Activated CD4-positive, alpha-beta T cell treated with anti-CD3 and anti-CD28 coated beads, Interleukin-2, amount 50 U/mL, for 4 hours (primary cell): Measurements from ENCODE around the gene UBR3.
"Not testable (repeated sequence)": the region's sequence is repeated elsewhere in the genome, so short reads cannot be mapped to it uniquely, and the experiment has no call there.

Experiments
- DNase-seq, 2 experiments: peaks; one replicate each; pipeline ENCODE4 v3.0.0-alpha.2; 2020

The UBR3 gene

DNA sequence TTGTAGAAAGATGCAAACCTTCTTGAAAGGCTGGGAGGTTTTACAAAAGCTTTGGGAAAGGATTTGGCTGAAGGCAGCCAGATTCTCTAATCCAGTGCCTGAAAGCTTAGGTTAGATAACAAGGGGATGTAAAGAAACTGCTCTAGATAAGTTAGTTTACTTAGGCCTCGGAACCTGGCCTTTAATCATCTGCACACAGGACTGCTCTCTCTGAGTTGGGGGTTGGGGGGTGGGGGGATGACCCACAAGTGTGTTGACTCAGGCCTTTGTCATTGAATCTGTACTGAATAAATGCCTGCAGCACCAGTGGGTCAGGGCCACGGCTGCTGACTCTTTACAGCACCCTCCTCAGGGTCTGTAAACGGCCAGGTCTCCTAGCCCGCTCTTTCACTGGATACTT is 292.1 kb downstream of the UBR3 start:
- DNase-seq = not testable (repeated sequence)

DNA sequence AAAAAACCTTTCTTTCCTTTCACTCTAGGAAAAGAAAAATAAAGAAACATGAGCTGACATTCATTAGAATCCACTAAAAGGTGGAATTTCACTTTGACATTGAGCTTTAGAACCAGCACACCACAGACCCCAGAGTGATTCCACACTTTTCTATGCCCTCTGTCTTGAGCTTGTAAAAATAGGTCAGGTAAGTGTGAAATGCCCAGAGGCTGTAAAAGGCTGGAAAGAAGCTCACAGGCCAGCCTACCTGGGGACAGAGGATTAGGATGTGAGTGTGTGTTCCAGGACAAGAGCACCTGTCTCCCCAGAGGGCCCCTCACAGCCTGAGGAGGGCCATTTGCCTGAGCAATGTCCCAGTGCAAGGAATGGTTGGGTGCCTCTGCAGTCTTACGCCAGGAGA is 294.4 kb downstream of the UBR3 start:
- DNase-seq = no peak

DNA sequence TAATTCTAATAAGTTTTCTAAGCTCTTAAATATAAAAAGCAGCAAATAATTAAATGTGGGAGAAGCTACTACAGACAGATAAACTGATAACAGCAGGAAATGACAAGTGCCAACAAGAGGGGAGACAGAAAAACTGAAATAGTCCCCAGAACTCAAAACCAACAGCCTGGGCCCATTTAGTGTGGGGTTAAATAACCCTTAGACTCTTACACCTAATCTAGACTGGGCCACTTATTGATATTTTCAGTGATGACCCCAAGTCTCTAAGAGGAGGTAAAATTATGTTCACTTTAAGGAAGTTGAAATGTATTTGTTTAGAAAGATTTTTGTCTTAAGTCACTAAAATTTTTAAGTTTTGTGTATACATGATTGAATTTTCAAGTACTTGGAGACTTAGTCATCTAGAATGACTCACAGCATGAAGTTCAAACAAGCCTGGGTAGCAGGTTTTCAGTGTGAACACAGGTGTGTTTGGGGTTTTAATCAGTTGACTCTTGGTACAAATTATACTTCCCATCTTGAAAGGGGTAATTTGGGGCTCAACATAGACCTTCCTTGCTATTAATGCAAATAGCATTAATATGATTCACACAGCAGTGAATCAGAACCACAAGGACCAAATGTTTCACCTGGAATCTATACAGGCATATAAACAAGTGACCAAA is 295.8 kb downstream of the UBR3 start:
- no peak for DNase-seq

DNA sequence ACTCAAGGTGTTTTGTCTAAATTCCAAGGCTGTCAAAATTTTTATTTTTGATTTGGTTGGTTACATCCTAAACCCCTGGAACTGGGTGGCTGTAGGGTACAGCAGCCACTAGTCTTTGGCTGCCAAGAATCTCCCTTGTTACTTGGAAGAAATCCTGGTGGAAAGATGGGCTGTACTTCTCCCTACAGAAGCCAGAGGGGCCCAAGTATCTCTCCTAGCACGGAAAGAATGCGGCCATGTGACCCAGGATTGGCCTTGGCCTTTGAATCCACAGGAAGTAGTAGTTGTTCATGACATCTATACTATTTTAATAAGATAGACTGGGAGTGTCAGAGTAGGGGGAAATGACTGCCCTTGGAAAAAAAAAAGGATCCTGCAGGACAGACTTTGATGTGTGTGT is 296.3 kb downstream of the UBR3 start:
- no peak for DNase-seq

DNA sequence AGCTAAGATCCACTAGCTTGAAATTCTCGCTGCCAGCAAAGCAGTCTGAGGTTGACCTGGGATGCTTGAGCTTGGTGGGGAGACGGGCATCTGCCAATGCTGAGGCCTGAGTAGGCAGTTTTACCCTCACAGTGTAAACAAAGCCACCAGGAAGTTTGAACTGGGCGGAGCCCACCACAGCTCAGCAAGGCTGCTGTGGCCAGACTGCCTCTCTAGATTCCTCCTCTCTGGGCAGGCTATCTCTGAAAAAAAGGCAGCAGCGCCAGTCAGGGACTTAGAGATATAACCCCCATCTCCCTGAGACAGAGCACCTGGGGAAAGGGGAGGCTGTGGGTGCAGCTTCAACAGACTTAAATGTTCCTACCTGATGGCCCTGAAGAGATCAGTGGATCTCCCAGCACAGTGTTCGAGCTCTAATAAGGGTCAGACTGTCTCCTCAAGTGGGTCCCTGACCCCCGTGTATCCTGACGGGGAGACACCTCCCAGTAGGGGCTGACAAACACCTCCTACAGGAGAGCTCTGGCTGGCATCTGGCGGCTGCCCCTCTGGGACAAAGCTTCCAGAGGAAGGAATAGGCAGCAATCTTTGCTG is 299.0 kb downstream of the UBR3 start:
- DNase-seq = not testable (repeated sequence)
